Caco-2 (cell line): ENCODE measurements around the gene PEF1. TPM values are rescaled to one million over a fixed set of nuclear protein-coding genes. Genes with fewer than 3 reads are reported as not detected.
A peak's percentile ranks its signal among the peaks of the same experiment; 100 is the strongest.

ENCODE experiments used
- Bru-seq: library from RNA; stranded (reverse); fragments of 400-500 nt; gene quantifications from one replicate; lab custom pipeline; 2021; lab: Mats Ljungman, UMichigan
- BruChase-seq, 2 experiments: library from RNA; stranded (reverse); fragments of 400-500 nt; gene quantifications; one replicate each; lab custom pipeline; 2021; lab: Mats Ljungman, UMichigan
- BruUV-seq: library from RNA; stranded (reverse); fragments of 400-500 nt; replicated peaks from 2 replicates; lab custom pipeline; 2021; lab: Mats Ljungman, UMichigan
- CTCF ChIA-PET: fragments of 300-600 bp; sonication (Branson Sonifier 250); formaldehyde crosslinking; loops from one replicate; lab custom pipeline; 2022; ENCODE audit warnings: antibody characterized with exemption; lab: Charles Lee
- POLR2A ChIA-PET: fragments of 300-600 bp; sonication (Branson Sonifier 250); formaldehyde crosslinking; loops from one replicate; lab custom pipeline; 2022; ENCODE audit warnings: antibody characterized with exemption; lab: Charles Lee
- DNase-seq, 2 experiments: peaks; one replicate each; pipeline versions ENCODE4 v3.0.0 to v3.0.0-alpha.2; 2020 to 2022
- H3K27me3 ChIP-seq: replicated peaks from 2 replicates; pipeline ENCODE4 v1.6.0; 2011; ENCODE audit warnings: low read length; ENCODE audit not compliant: control insufficient read depth, insufficient read depth
- H3K36me3 ChIP-seq: 2 replicates; pipeline ENCODE4 v1.5.1; 2011; ENCODE audit warnings: low read length; ENCODE audit not compliant: control insufficient read depth, insufficient read depth
- H3K4me1 ChIP-seq: fragments of 250-450 bp; sonication (Bioruptor Pico); 2 replicates; pipeline ENCODE4 v1.5.1; 2020; ENCODE audit warnings: mild to moderate bottlenecking
- H3K4me3 ChIP-seq: 2 replicates; pipeline ENCODE4 v1.5.1; 2011; ENCODE audit warnings: low read depth, mild to moderate bottlenecking, control low read depth, low read length
- H3K9me3 ChIP-seq: fragments of 250-450 bp; sonication (Bioruptor Pico); 2 replicates; pipeline ENCODE4 v1.5.1; 2020; ENCODE audit warnings: mild to moderate bottlenecking, moderate library complexity
- H3K27ac Mint-ChIP-seq: one replicate; pipeline ENCODE4 v1.8.0; 2022; ENCODE audit warnings: mixed read lengths; ENCODE audit not compliant: unreplicated experiment
- H3K27me3 Mint-ChIP-seq: one replicate; pipeline ENCODE4 v1.8.0; 2022; ENCODE audit warnings: mixed read lengths; ENCODE audit not compliant: insufficient read depth, unreplicated experiment
- H3K36me3 Mint-ChIP-seq: one replicate; pipeline ENCODE4 v1.8.0; 2022; ENCODE audit warnings: mild to moderate bottlenecking, mixed read lengths; ENCODE audit not compliant: insufficient read depth, unreplicated experiment
- H3K4me1 Mint-ChIP-seq: one replicate; pipeline ENCODE4 v1.8.0; 2022; ENCODE audit warnings: low read depth, mixed read lengths; ENCODE audit not compliant: unreplicated experiment
- H3K4me3 Mint-ChIP-seq: one replicate; pipeline ENCODE4 v1.8.0; 2022; ENCODE audit warnings: mild to moderate bottlenecking, moderate library complexity, mixed read lengths; ENCODE audit not compliant: unreplicated experiment
- H3K9me3 Mint-ChIP-seq: one replicate; pipeline ENCODE4 v1.8.0; 2022; ENCODE audit warnings: mixed read lengths; ENCODE audit not compliant: unreplicated experiment
- CTCF ChIP-seq, 2 experiments: fragments of 200-600 bp in 1 of 2; IDR thresholded peaks; 1 replicate in 1 of 2; 2 replicates in 1 of 2; pipeline versions ENCODE4 v1.5.1 to v1.8.0; 2011 to 2022; ENCODE audit warnings: antibody characterized with exemption in 1 of 2, control low read depth in 1 of 2, inconsistent platforms in 1 of 2, low read depth in 1 of 2, low read length in 1 of 2, mild to moderate bottlenecking in 1 of 2, moderate library complexity in 1 of 2; ENCODE audit not compliant: insufficient read depth in 1 of 2, severe bottlenecking in 1 of 2, unreplicated experiment in 1 of 2
- intact Hi-C: fragments of 100-400 bp; cut with micrococcal nuclease; formaldehyde crosslinking; loops from one replicate; pipeline ENCODE4 v1.10.0; 2022; ENCODE audit not compliant: unreplicated experiment
- long read RNA-seq: library from polyadenylated mRNA; stranded (forward); transcript quantifications from one replicate; pipeline ENCODE4 v2.0.0, GENCODE V29; 2022
- total RNA-seq: library from RNA; stranded (reverse); gene quantifications from 2 replicates; pipeline ENCODE4 v1.2.3, GENCODE V29; 2022

PEF1 gene, protein sequence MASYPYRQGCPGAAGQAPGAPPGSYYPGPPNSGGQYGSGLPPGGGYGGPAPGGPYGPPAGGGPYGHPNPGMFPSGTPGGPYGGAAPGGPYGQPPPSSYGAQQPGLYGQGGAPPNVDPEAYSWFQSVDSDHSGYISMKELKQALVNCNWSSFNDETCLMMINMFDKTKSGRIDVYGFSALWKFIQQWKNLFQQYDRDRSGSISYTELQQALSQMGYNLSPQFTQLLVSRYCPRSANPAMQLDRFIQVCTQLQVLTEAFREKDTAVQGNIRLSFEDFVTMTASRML
- total RNA-seq (21.9 and 22.1 TPM in 2 replicates), Bru-seq, nascent RNA (percentile 72 among the genes with signal in this experiment), BruChase-seq, experiment 1, labeled RNA remaining after a 2-hour chase (percentile 60 among the genes with signal in this experiment), BruChase-seq, experiment 2, labeled RNA remaining after a 6-hour chase (percentile 67 among the genes with signal in this experiment)
- long read RNA-seq, transcript PEF1-201 (5 exons, 1,629 nt): major isoform, 61 of 77 reads
- long read RNA-seq, partial matches to known transcripts: 7 of 77 reads
- long read RNA-seq, other reads (novel, unspliced or antisense): 6 of 77 reads

DNA sequence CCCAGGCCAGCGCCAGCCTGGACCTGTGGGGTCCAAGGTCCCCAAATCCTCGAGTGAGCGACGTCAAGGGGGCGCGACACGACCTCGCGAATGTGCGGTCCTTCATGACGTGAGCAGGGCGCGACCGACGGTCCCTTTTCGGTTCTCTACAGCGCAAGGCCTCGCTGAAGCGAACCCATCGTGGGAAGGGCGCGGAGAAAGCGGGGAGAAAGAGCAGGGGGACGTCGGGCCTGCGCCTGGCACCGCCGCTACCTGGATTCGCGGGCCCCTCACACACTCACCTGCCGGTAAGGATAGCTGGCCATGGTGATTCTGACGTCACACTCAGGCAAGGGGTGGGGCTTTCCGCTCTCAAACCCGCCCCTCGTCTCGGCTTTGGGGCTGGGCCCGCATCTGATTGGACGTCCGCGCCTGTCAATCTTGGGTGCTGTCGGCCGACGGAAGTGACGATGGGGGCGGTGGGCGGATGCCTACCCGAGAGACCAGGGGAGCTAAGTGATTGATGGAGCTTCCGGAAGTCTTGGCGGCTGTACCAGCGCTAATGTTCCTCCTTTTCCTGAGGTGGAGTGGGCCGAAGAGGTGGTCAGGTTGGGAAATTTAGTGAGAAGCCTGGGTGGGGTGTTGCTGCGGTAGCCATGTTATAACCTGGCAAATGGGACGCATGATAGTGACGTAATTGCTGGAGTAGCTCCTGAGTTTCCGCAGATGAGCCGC is at the start of gene PEF1:
PEF1 (minus strand) TSS at position 317 of the 714 bp plus-strand sequence; CDS start at position 305, 12 bp downstream.
- TF ChIP-seq CTCF (IDR thresholded peaks at IDR 0.05; ENCODE audit: insufficient read depth in 1 of 2, low read depth in 1 of 2, low read length in 1 of 2, severe bottlenecking in 1 of 2, unreplicated experiment in 1 of 2): no peak
- no peaks in the 10 kb centered on the region for H3K36me3 ChIP-seq
- ChIA-PET POLR2A (interaction anchor here (0.6 to 0.8 kb wide), 4 partner anchors 9 to 82 kb away, joined by 3 to 11 read pairs (median 4); no protein-coding TSS in a partner anchor), CTCF (interaction anchor here (0.6 to 1.3 kb wide), 4 partner anchors 27 to 1043 kb away, joined by 5 to 12 read pairs (median 6); no protein-coding TSS in a partner anchor)
- H3K4me3 ChIP-seq: peak within 1 kb of the TSS; percentile 86
- no peaks in the 10 kb centered on the region for H3K27me3 ChIP-seq
- Mint-ChIP-seq H3K27ac (peak within 1 kb of the TSS; percentile 100), H3K4me3 (peak within 1 kb of the TSS; percentile 100), H3K27me3 (no peaks in the 10 kb centered on the region), H3K9me3 (no peaks in the 10 kb centered on the region), H3K4me1 (no peaks in the 10 kb centered on the region), H3K36me3 (peaks cover 17% of the 10 kb centered on the region)
- 0 out of 2 replicates have a peak, but pooled peaks cover 4% of the 10 kb centered on the region for H3K4me1 ChIP-seq
- BruUV-seq: no TSS peak
- peak; percentile 97 for DNase-seq
- no peaks in the 10 kb centered on the region for H3K9me3 ChIP-seq
- intact Hi-C loops: no loop called here

- CTCF ChIA-PET: interaction anchor here (1.7 kb wide), 1 partner anchor 29 kb away, joined by 10 read pairs; no protein-coding TSS in a partner anchor
- H3K36me3 Mint-ChIP-seq: no peaks in the 10 kb centered on the region
- intact Hi-C loops: no loop called here
- H3K27ac Mint-ChIP-seq: no peak overlapping the region
- H3K4me1 Mint-ChIP-seq: no peaks in the 10 kb centered on the region
- no peaks in the 10 kb centered on the region for H3K27me3 Mint-ChIP-seq
- H3K27me3 ChIP-seq: no peaks in the 10 kb centered on the region
- H3K4me3 ChIP-seq: no peak overlapping the region
- H3K4me1 ChIP-seq: no peaks in the 10 kb centered on the region
- no peaks in the 10 kb centered on the region for H3K9me3 ChIP-seq
- H3K36me3 ChIP-seq: no peaks in the 10 kb centered on the region
- no peaks in the 10 kb centered on the region for H3K9me3 Mint-ChIP-seq
- no peak overlapping the region for H3K4me3 Mint-ChIP-seq
- DNase-seq: no peak
- POLR2A ChIA-PET: no interaction called here
- no TSS peak for BruUV-seq
- TF ChIP-seq CTCF (IDR thresholded peaks at IDR 0.05; ENCODE audit: insufficient read depth in 1 of 2, low read depth in 1 of 2, low read length in 1 of 2, severe bottlenecking in 1 of 2, unreplicated experiment in 1 of 2): no peak
Observed at GRCh38 chr1:31693231-31693630, 48.6 kb upstream of the PEF1 start.

- peak in 1 of 2 experiments; percentile 19 for TF ChIP-seq CTCF (IDR thresholded peaks at IDR 0.05; ENCODE audit: insufficient read depth in 1 of 2, low read depth in 1 of 2, low read length in 1 of 2, severe bottlenecking in 1 of 2, unreplicated experiment in 1 of 2)
- Mint-ChIP-seq H3K9me3 (no peaks in the 10 kb centered on the region), H3K27ac (no peak overlapping the region), H3K36me3 (no peaks in the 10 kb centered on the region), H3K4me1 (no peaks in the 10 kb centered on the region), H3K27me3 (no peaks in the 10 kb centered on the region), H3K4me3 (no peak overlapping the region)
- intact Hi-C loops: no loop called here
- no TSS peak for BruUV-seq
- Histone ChIP-seq H3K4me1 (no peaks in the 10 kb centered on the region), H3K9me3 (no peaks in the 10 kb centered on the region), H3K27me3 (no peaks in the 10 kb centered on the region), H3K4me3 (no peak overlapping the region), H3K36me3 (no peaks in the 10 kb centered on the region)
- peak in 1 of 2 experiments; percentile 9 for DNase-seq
- ChIA-PET CTCF (interaction anchor here (1.7 kb wide), 1 partner anchor 28 kb away, joined by 10 read pairs; no protein-coding TSS in a partner anchor), POLR2A (no interaction called here)
Observed at GRCh38 chr1:31691951-31692350, 47.3 kb upstream of the PEF1 start.
